Activated naive CD4-positive, alpha-beta T cell treated with anti-CD3 and anti-CD28 coated beads, Interleukin-2, amount 50 U/mL, for 72 hours (primary cell): Measurements from ENCODE around the gene AATK. TPM values are rescaled to one million over a fixed set of nuclear protein-coding genes. Genes with fewer than 3 reads are reported as not detected.

ENCODE experiments used
- ATAC-seq, 2 donors: fragments of 150-1000 bp; cut with Tn5 transposase; 2 replicates each; pipeline ENCODE4 v1.10.0; 2021; ENCODE audit warnings: mild to moderate bottlenecking in 2 of 2, moderate library complexity in 2 of 2
- DNase-seq, 2 donors: peaks; one replicate each; pipeline ENCODE4 v3.0.0; 2021 to 2022; ENCODE audit warnings: low spot score in 2 of 2
- H3K27ac Mint-ChIP-seq, 2 donors: one replicate each; pipeline ENCODE4 v1.8.0; 2022; ENCODE audit warnings: mild to moderate bottlenecking in 2 of 2, mixed read lengths in 2 of 2
- H3K36me3 Mint-ChIP-seq, 2 donors: one replicate each; pipeline ENCODE4 v1.8.0; 2022; ENCODE audit warnings: mixed read lengths in 2 of 2
- H3K9me3 Mint-ChIP-seq, 2 donors: one replicate each; pipeline ENCODE4 v1.8.0; 2022; ENCODE audit warnings: mixed read lengths in 2 of 2
- total RNA-seq, 2 donors: library from RNA; stranded (reverse); gene quantifications; one replicate each; pipeline ENCODE4 v1.2.3, GENCODE V29; 2022

Gene AATK
- total RNA-seq, 2 donors from 2014 or later, result 0.30 to 0.72 TPM

DNA sequence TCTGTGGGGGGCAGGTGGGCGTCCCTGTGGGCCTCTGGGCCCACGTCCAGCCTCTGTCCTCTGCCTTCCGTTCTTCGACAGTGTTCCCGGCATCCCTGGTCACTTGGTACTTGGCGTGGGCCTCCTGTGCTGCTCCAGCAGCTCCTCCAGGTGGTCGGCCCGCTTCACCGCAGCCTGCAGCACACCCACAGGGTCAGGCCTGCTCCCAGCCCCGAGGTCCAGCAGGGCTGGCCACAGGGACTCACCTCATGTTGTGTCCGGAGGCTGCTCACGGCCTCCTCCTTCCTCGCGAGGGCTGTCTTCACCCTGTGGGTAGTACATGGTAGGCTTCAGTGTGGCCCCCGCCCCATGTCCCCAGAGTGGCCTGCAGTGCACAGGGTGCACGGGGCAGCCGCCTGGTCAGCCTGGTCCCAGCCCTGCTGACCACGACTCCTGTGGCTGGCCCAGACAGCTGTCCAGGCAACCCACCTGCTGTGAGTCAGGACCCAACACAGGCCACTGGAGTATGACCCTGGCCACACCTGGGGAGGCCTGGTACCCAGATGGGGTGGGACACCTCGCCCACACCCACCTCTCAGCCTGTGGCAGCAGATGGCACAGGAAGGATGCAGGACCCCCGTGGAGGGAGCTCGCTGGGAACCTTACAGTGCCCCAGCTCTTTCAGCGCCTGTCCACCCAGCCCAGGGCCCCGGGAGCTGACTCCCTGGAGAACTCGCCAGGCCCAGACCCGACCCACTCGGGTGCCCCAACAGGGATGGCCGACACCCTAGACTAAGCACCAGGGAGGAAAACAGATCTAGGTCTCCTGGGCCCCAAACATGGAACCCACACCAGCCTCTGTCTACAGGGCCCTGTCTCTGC is 23.9 kb upstream of the AATK start:
- no peak for DNase-seq
- no peaks in the 10 kb centered on the region for H3K36me3 Mint-ChIP-seq
- H3K27ac Mint-ChIP-seq, result no peak overlapping the region
- no peak for ATAC-seq
- H3K9me3 Mint-ChIP-seq, result no peaks in the 10 kb centered on the region

DNA sequence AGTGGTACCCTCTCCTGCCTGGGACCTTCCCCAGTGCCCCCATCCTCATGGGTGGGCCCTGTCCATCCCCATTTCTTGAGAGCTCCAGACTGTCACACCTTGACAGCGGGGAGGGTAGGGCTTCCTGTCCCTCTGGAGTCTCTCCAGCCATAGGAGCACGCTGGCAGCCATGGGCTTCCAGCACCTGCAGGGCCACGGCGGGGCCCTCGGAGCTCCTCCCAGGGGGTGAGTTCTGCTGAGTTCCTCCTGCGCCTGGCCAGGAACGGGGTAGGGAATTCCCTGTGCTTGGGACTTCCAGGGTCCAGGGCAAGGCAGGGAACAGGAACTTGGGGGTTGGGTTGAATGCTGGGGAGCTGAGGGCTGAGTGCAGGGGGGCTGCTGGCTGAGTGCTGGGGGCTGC is 23.0 kb upstream of the AATK start:
- no peak for ATAC-seq
- DNase-seq, result no peak
- H3K9me3 Mint-ChIP-seq, result no peaks in the 10 kb centered on the region
- H3K36me3 Mint-ChIP-seq, result no peaks in the 10 kb centered on the region
- H3K27ac Mint-ChIP-seq, result no peak overlapping the region

GRCh38 chr17:81188491-81188840 is 22.4 kb upstream of the AATK start:
- Mint-ChIP-seq H3K27ac (no peak overlapping the region), H3K9me3 (no peaks in the 10 kb centered on the region), H3K36me3 (no peaks in the 10 kb centered on the region)
- no peak for ATAC-seq
- DNase-seq, result no peak

- Mint-ChIP-seq H3K27ac (peak overlapping the region in 1 of 2 donors; percentile 36), H3K9me3 (no peaks in the 10 kb centered on the region), H3K36me3 (no peaks in the 10 kb centered on the region)
- DNase-seq (no peak), ATAC-seq (no peak)
Observed at GRCh38 chr17:81187586-81188490, 21.8 kb upstream of the AATK start.

DNA sequence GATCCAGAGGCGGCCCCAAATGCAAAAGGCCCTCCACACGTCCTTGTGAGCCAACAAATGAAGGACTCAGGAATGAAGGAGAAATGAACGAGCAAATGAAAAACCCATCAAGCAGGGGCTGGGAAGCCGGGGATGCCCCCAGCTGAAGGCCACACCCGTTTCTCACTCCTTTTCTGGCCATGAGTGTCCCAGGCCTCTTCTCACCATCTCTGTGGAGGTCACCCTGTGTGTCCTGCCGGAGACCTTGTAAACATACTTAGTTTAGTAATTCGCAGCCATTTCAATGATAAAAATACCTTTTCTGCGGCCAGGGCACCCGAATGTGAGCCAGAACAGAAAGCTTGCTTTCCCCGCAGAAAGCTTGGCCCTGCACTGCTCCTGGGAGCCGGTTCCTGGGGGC is 21.1 kb upstream of the AATK start:
- no peaks in the 10 kb centered on the region for H3K36me3 Mint-ChIP-seq
- no peaks in the 10 kb centered on the region for H3K9me3 Mint-ChIP-seq

GRCh38 chr17:81186203-81186602 is 20.2 kb upstream of the AATK start:
- ATAC-seq, result no peak
- no peaks in the 10 kb centered on the region for H3K36me3 Mint-ChIP-seq
- no peak overlapping the region for H3K27ac Mint-ChIP-seq

More for the DNA sequence above, 21.1 kb upstream of the AATK start:
- DNase-seq (no peak), ATAC-seq (no peak)
- H3K27ac Mint-ChIP-seq, result no peak overlapping the region

DNA sequence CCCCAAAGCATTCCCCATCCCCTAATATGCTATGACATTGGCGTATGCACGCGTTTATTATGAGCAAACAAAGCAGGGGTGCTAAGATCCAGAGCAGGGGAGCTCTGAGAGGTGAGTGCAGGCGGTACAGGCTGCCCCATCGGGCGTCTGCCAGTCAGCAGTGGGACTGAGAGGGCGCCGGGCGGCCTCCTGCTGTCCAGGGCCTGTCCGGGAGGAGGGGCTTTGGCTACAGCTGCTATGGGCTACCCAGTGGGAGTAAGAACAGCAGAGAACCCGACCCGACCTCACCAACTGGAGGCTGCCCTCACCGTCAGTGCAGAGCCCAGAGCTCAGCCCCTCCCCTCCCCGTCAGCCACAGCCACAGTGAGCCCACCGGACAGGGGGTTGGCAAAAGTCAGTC is 18.5 kb upstream of the AATK start:
- DNase-seq (no peak), ATAC-seq (no peak)
- no peaks in the 10 kb centered on the region for H3K9me3 Mint-ChIP-seq
- H3K27ac Mint-ChIP-seq, result no peak overlapping the region
- H3K36me3 Mint-ChIP-seq, result no peaks in the 10 kb centered on the region

More at GRCh38 chr17:81186203-81186602, 20.2 kb upstream of the AATK start:
- DNase-seq, result no peak
- H3K9me3 Mint-ChIP-seq, result no peaks in the 10 kb centered on the region

GRCh38 chr17:81183807-81184206 is 17.8 kb upstream of the AATK start:
- H3K27ac Mint-ChIP-seq, result no peak overlapping the region

DNA sequence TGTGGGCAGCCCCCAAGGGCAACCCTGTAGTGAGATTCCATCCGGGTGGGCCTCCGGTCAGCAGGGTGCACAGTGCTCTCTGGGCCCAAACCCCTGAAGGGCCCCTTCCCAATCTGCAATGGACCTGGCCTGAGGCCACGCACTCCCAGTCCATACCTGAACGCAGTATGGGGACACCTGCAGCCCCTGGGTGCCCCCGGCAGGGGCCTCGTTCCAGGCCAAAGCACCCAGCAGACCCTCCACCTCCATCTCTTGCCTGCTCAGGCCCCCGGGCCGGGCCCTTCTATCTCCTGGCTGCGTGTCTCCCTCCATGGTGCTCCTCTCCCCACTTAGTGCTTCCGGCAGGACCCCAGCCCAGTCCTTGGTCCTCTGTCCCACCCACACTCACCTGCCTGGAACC is 17.3 kb upstream of the AATK start:
- Mint-ChIP-seq H3K9me3 (no peaks in the 10 kb centered on the region), H3K36me3 (no peaks in the 10 kb centered on the region), H3K27ac (no peak overlapping the region)
- DNase-seq, result no peak
- no peak for ATAC-seq

More at GRCh38 chr17:81183807-81184206, 17.8 kb upstream of the AATK start:
- no peaks in the 10 kb centered on the region for H3K36me3 Mint-ChIP-seq
- no peak for DNase-seq
- H3K9me3 Mint-ChIP-seq, result no peaks in the 10 kb centered on the region
- no peak for ATAC-seq

DNA sequence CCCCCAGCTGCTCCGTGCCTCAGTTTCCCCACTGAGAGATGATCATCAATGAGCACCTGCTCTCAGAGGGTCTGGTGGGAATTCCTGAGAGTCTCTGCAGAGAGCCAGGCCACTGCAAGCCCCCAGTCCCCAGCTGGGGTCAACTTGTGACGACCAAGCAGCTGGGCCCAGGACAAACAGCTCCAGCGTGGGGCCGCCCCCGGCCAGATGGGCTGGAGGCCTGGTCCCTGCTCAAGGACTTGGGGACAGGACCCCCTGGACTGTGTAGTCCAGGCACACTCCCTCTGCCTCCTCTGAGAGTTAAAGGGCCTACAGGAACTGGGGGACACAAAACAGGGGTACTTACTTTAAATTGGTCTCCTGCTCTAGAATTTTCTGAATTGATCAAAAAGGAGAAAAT is 16.6 kb upstream of the AATK start:
- no peaks in the 10 kb centered on the region for H3K36me3 Mint-ChIP-seq
- no peaks in the 10 kb centered on the region for H3K9me3 Mint-ChIP-seq
- H3K27ac Mint-ChIP-seq, result no peak overlapping the region
- DNase-seq (no peak), ATAC-seq (no peak)

- no peak for ATAC-seq
- Mint-ChIP-seq H3K36me3 (no peaks in the 10 kb centered on the region), H3K9me3 (no peaks in the 10 kb centered on the region), H3K27ac (no peak overlapping the region)
- DNase-seq, result no peak
Observed at GRCh38 chr17:81181811-81182185, 15.8 kb upstream of the AATK start.

DNA sequence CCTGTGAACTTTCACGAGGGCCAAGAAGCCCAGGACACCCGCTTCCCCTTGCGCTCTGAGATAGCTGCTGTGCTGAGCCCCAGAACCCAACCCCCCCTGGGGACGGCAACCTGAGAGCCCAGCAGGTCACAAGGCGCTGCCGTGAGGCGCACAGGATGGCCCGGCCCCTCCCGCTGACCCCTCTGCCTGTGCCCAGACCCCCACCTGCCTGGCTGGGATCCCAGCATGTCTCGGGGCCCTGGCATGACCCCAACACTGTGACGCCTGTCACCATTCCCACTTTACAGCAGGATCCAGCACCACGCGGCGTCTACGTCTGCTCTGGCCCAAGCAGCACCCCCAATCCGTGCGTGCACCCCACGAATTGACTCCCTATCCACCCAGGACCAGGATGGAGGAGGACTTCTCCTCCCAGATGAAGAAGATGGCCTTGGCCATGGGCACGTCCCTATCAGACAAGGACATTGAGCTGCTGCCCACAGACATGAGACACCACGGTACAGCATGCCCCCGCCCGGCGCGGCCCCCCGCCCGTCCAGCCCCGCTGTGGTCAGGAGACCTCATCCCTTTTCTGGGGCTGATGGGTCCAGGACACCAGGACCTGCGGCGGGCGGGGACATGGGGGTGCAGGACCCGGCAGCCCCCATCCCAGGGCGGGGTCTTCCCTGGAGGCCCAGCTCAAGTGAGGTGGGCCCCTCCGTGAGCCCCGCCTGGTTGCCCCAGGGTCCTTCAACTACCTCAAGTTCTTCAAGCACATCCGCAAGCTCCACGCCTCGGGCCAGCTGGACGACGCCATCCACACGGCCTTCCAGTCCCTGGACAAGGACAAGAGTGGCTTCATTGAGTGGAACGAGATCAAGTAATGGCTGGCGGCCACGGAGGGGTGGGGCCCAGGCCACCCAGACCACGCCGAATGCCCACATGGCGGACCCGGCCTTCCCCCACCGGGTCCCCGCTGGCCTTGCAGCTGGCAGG is 15.1 kb upstream of the AATK start:
- DNase-seq (no peak), ATAC-seq (no peak)
- H3K27ac Mint-ChIP-seq, result no peak overlapping the region
- no peaks in the 10 kb centered on the region for H3K9me3 Mint-ChIP-seq
- H3K36me3 Mint-ChIP-seq, result no peaks in the 10 kb centered on the region

GRCh38 chr17:81179861-81180260 is 13.8 kb upstream of the AATK start:
- DNase-seq (no peak), ATAC-seq (no peak)
- H3K27ac Mint-ChIP-seq, result no peak overlapping the region
- H3K9me3 Mint-ChIP-seq, result no peaks in the 10 kb centered on the region
- H3K36me3 Mint-ChIP-seq, result no peaks in the 10 kb centered on the region

DNA sequence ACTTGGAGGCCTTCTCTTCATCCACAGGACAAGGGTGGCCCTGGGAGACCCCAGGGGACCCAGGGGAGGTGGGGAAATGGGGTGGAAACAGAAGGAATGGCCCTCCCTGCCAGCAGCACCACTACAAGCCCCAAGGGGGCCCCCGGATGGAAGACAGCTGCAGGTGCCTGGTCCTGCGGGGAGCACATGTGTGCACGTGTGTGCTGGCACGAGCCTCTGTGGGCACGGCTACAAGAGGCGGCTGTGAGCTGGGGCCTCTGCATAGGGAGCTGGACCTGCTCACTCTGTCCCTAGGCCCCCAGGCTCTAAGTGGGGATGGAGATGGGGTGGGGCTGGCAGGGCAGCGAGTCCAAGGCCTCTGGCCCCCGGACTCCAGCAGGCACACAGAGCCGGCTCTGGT is 13.2 kb upstream of the AATK start:
- H3K9me3 Mint-ChIP-seq, result no peaks in the 10 kb centered on the region
- ATAC-seq, result no peak
- no peak for DNase-seq
- no peak overlapping the region for H3K27ac Mint-ChIP-seq
- no peaks in the 10 kb centered on the region for H3K36me3 Mint-ChIP-seq

GRCh38 chr17:81178136-81179091 is 12.4 kb upstream of the AATK start:
- no peaks in the 10 kb centered on the region for H3K36me3 Mint-ChIP-seq
- ATAC-seq (no peak), DNase-seq (no peak)
- no peaks in the 10 kb centered on the region for H3K9me3 Mint-ChIP-seq
- H3K27ac Mint-ChIP-seq, result no peak overlapping the region

- DNase-seq (no peak), ATAC-seq (no peak)
- no peak overlapping the region for H3K27ac Mint-ChIP-seq
- H3K9me3 Mint-ChIP-seq, result no peaks in the 10 kb centered on the region
- H3K36me3 Mint-ChIP-seq, result no peaks in the 10 kb centered on the region
Observed at GRCh38 chr17:81176666-81177065, 10.6 kb upstream of the AATK start.
